Measurements from ENCODE around the gene SMIM28.

Gene SMIM28

GRCh38 chr6:138374230-138374629 is 3.5 kb upstream of the SMIM28 start:
- no peak for DNase-seq (ENCODE audit: low read depth)
- no peak overlapping the region for H3K4me3 ChIP-seq (ENCODE audit: low read length)
- H3K9me3 ChIP-seq (ENCODE audit: control insufficient read depth, low read length) = no peaks in the 10 kb centered on the region
- H3K9ac ChIP-seq (ENCODE audit: low read length) = no peak overlapping the region
- H3K27me3 ChIP-seq (replicated peaks; ENCODE audit: control insufficient read depth, insufficient read depth, low read length) = no peaks in the 10 kb centered on the region
- H3K36me3 ChIP-seq (ENCODE audit: control insufficient read depth, insufficient read depth, low read length, severe bottlenecking) = no peaks in the 10 kb centered on the region
- no peaks in the 10 kb centered on the region for H3K4me1 ChIP-seq (ENCODE audit: control insufficient read depth, insufficient read depth, low read length)

- Histone ChIP-seq H3K9ac (ENCODE audit: low read length) (no peak overlapping the region), H3K4me1 (ENCODE audit: control insufficient read depth, insufficient read depth, low read length) (no peaks in the 10 kb centered on the region), H3K36me3 (ENCODE audit: control insufficient read depth, insufficient read depth, low read length, severe bottlenecking) (no peaks in the 10 kb centered on the region), H3K27me3 (replicated peaks; ENCODE audit: control insufficient read depth, insufficient read depth, low read length) (no peaks in the 10 kb centered on the region), H3K9me3 (ENCODE audit: control insufficient read depth, low read length) (no peaks in the 10 kb centered on the region), H3K4me3 (ENCODE audit: low read length) (no peak overlapping the region)
- no peak for DNase-seq (ENCODE audit: low read depth)
These were observed 2.9 kb upstream of the SMIM28 start for GRCh38 chr6:138374815-138375214.

- H3K4me1 ChIP-seq (ENCODE audit: control insufficient read depth, insufficient read depth, low read length) = no peaks in the 10 kb centered on the region
- no peak overlapping the region for H3K4me3 ChIP-seq (ENCODE audit: low read length)
- no peaks in the 10 kb centered on the region for H3K36me3 ChIP-seq (ENCODE audit: control insufficient read depth, insufficient read depth, low read length, severe bottlenecking)
- DNase-seq (ENCODE audit: low read depth) = no peak
- no peaks in the 10 kb centered on the region for H3K9me3 ChIP-seq (ENCODE audit: control insufficient read depth, low read length)
- no peak overlapping the region for H3K9ac ChIP-seq (ENCODE audit: low read length)
- no peaks in the 10 kb centered on the region for H3K27me3 ChIP-seq (replicated peaks; ENCODE audit: control insufficient read depth, insufficient read depth, low read length)
These were observed 663 bp upstream of the SMIM28 start for GRCh38 chr6:138377042-138377441.

DNA sequence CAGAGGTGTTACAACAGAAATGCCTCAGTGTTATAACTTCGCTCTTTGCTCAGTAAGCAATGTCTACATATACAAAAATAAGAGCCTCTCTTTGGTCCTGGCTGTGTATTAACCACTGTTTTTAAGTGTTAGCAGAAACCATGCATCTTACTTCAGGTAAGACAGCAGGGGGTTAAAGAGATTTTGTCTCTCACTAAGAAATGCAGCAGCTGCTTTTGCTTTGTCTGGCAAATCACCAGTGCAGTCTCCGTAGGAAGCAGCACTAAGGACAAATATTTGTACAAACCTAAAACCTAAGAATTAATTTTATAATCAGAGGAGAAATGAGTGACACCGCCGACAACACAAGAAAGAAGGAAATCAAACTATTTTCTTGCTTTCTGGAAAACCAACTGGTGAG is 758 bp downstream of the SMIM28 start:
- no peak overlapping the region for H3K4me3 ChIP-seq (ENCODE audit: low read length)
- no peaks in the 10 kb centered on the region for H3K36me3 ChIP-seq (ENCODE audit: control insufficient read depth, insufficient read depth, low read length, severe bottlenecking)
- H3K4me1 ChIP-seq (ENCODE audit: control insufficient read depth, insufficient read depth, low read length) = no peaks in the 10 kb centered on the region
- no peak overlapping the region for H3K9ac ChIP-seq (ENCODE audit: low read length)
- DNase-seq (ENCODE audit: low read depth) = no peak
- H3K27me3 ChIP-seq (replicated peaks; ENCODE audit: control insufficient read depth, insufficient read depth, low read length) = no peaks in the 10 kb centered on the region
- H3K9me3 ChIP-seq (ENCODE audit: control insufficient read depth, low read length) = no peaks in the 10 kb centered on the region

GRCh38 chr6:138382498-138383265 is 5.0 kb downstream of the SMIM28 start:
- Histone ChIP-seq H3K9ac (ENCODE audit: low read length) (no peak overlapping the region), H3K27me3 (replicated peaks; ENCODE audit: control insufficient read depth, insufficient read depth, low read length) (no peaks in the 10 kb centered on the region), H3K4me1 (ENCODE audit: control insufficient read depth, insufficient read depth, low read length) (no peaks in the 10 kb centered on the region), H3K4me3 (ENCODE audit: low read length) (no peak overlapping the region), H3K9me3 (ENCODE audit: control insufficient read depth, low read length) (no peaks in the 10 kb centered on the region), H3K36me3 (ENCODE audit: control insufficient read depth, insufficient read depth, low read length, severe bottlenecking) (no peaks in the 10 kb centered on the region)
- no peak for DNase-seq (ENCODE audit: low read depth)

- H3K36me3 ChIP-seq (ENCODE audit: control insufficient read depth, insufficient read depth, low read length, severe bottlenecking) = no peaks in the 10 kb centered on the region
- no peaks in the 10 kb centered on the region for H3K27me3 ChIP-seq (replicated peaks; ENCODE audit: control insufficient read depth, insufficient read depth, low read length)
- H3K4me1 ChIP-seq (ENCODE audit: control insufficient read depth, insufficient read depth, low read length) = no peaks in the 10 kb centered on the region
- H3K9ac ChIP-seq (ENCODE audit: low read length) = no peak overlapping the region
- H3K4me3 ChIP-seq (ENCODE audit: low read length) = no peak overlapping the region
- no peak for DNase-seq (ENCODE audit: low read depth)
- H3K9me3 ChIP-seq (ENCODE audit: control insufficient read depth, low read length) = no peaks in the 10 kb centered on the region
These were observed 6.1 kb downstream of the SMIM28 start for GRCh38 chr6:138383776-138384175.

DNA sequence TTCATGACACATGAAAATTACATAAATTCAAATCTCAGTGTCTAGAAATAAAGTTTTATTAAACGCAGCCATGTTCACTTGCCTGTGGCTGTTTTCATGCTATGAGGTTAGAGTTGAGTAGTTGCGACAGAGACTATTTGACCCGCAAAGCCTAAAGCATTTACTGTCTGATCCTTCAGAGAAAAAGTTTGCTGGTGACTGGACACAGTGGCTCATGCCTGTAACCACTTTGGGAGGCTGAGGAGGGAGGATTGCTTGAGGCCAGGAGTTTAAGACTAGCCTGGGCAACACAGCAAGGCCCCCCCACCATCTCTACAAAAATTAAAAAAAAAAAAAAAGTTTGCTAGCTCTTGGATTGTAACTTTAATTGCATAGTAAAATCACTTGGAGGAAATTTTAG is 9.2 kb downstream of the SMIM28 start:
- Histone ChIP-seq H3K36me3 (ENCODE audit: control insufficient read depth, insufficient read depth, low read length, severe bottlenecking) (no peaks in the 10 kb centered on the region), H3K27me3 (replicated peaks; ENCODE audit: control insufficient read depth, insufficient read depth, low read length) (no peaks in the 10 kb centered on the region), H3K9me3 (ENCODE audit: control insufficient read depth, low read length) (no peaks in the 10 kb centered on the region), H3K4me1 (ENCODE audit: control insufficient read depth, insufficient read depth, low read length) (no peaks in the 10 kb centered on the region), H3K9ac (ENCODE audit: low read length) (no peak overlapping the region), H3K4me3 (ENCODE audit: low read length) (no peak overlapping the region)
- no peak for DNase-seq (ENCODE audit: low read depth)

DNA sequence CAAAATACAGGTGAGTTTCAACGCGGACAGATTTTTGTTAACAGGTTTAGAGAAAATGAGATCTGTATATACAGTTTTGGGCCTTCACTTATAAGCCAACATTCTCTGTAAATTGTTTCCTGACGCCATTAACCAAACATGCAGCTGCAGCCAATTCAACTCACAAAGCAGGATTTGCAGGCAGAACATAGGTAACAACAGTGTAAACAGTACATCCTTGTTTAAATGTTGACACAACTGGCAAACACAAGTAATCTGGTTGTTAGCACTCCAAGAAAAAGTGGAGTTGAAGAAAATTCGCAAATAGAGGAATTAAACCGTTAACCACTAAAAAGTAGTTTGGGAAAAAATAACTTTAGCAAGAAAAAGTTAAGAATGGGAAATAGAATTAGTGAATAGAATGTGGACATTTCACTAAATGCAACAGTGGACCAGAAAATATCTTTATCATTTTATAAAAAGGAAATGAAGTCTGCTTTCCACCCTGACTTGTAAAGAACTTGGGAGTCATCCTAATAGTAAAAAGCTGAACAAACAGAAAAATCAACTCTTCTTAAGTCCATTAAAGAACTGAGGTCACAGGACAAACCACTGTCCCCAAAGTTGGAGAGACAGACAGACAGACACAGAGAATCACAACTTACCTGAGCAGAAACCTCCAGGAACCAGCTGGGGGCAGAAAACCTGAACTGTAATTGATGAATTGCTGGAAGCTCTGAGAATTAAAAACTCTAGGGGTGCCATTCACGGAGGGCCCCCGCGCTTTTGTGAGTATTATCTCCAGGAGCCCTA is 10.1 kb downstream of the SMIM28 start:
- no peaks in the 10 kb centered on the region for H3K4me1 ChIP-seq (ENCODE audit: control insufficient read depth, insufficient read depth, low read length)
- DNase-seq (ENCODE audit: low read depth) = no peak
- no peak overlapping the region for H3K9ac ChIP-seq (ENCODE audit: low read length)

DNA sequence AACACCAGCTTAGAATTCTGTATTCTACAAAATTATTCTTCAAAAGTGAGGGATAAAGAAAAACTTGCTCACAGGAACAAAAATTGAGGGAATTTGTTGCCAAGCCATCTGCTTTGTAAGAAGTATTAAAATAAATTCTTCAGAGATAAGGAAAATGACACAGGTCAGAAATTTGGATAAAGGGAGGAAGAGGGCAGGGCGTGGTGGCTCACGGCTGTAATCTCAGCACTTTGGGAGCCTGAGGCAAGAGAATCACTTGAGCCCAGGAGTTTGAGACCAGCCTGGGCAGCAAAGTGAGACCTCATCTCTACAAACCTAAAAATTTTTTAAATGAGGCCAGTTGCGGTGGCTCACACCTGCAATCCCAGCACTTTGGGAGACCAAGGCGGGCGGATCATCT is 11.8 kb downstream of the SMIM28 start:
- Histone ChIP-seq H3K36me3 (ENCODE audit: control insufficient read depth, insufficient read depth, low read length, severe bottlenecking) (no peaks in the 10 kb centered on the region), H3K9ac (ENCODE audit: low read length) (no peak overlapping the region), H3K4me1 (ENCODE audit: control insufficient read depth, insufficient read depth, low read length) (no peaks in the 10 kb centered on the region)

More for the DNA sequence above, 10.1 kb downstream of the SMIM28 start:
- H3K27me3 ChIP-seq (replicated peaks; ENCODE audit: control insufficient read depth, insufficient read depth, low read length) = no peaks in the 10 kb centered on the region
- no peak overlapping the region for H3K4me3 ChIP-seq (ENCODE audit: low read length)
- H3K9me3 ChIP-seq (ENCODE audit: control insufficient read depth, low read length) = no peaks in the 10 kb centered on the region
- no peaks in the 10 kb centered on the region for H3K36me3 ChIP-seq (ENCODE audit: control insufficient read depth, insufficient read depth, low read length, severe bottlenecking)

GRCh38 chr6:138393871-138394783 is 16.4 kb downstream of the SMIM28 start:
- Histone ChIP-seq H3K4me1 (ENCODE audit: control insufficient read depth, insufficient read depth, low read length) (no peaks in the 10 kb centered on the region), H3K27me3 (replicated peaks; ENCODE audit: control insufficient read depth, insufficient read depth, low read length) (no peaks in the 10 kb centered on the region), H3K4me3 (ENCODE audit: low read length) (no peak overlapping the region), H3K36me3 (ENCODE audit: control insufficient read depth, insufficient read depth, low read length, severe bottlenecking) (no peaks in the 10 kb centered on the region), H3K9me3 (ENCODE audit: control insufficient read depth, low read length) (no peaks in the 10 kb centered on the region), H3K9ac (ENCODE audit: low read length) (no peak overlapping the region)
- no peak for DNase-seq (ENCODE audit: low read depth)

More for the DNA sequence above, 11.8 kb downstream of the SMIM28 start:
- Histone ChIP-seq H3K4me3 (ENCODE audit: low read length) (no peak overlapping the region), H3K27me3 (replicated peaks; ENCODE audit: control insufficient read depth, insufficient read depth, low read length) (no peaks in the 10 kb centered on the region), H3K9me3 (ENCODE audit: control insufficient read depth, low read length) (no peaks in the 10 kb centered on the region)
- DNase-seq (ENCODE audit: low read depth) = no peak

DNA sequence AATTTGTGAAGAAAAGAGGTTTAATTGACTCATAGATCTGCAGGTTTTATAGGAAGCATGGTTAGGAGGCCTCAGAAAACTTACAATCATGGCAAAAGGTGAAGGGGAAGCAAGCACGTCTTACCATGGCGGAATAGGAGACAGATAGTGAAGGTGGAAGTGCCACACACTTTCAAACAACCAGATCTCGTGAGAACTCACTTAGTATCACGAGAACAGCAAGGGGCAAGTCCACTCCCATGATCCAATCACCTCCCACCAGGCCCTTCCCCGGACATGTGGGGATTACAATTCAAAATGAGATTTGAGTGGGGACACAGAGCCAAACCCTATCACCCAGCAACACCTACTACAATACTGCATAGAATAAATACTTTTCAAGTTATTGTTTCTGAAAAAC is 19.0 kb downstream of the SMIM28 start:
- no peak for DNase-seq (ENCODE audit: low read depth)
- H3K9me3 ChIP-seq (ENCODE audit: control insufficient read depth, low read length) = no peaks in the 10 kb centered on the region
- H3K9ac ChIP-seq (ENCODE audit: low read length) = no peak overlapping the region
- H3K36me3 ChIP-seq (ENCODE audit: control insufficient read depth, insufficient read depth, low read length, severe bottlenecking) = no peaks in the 10 kb centered on the region
- no peaks in the 10 kb centered on the region for H3K27me3 ChIP-seq (replicated peaks; ENCODE audit: control insufficient read depth, insufficient read depth, low read length)
- H3K4me3 ChIP-seq (ENCODE audit: low read length) = no peak overlapping the region
- no peaks in the 10 kb centered on the region for H3K4me1 ChIP-seq (ENCODE audit: control insufficient read depth, insufficient read depth, low read length)

Measured in adipocyte (in vitro differentiated cells).